Calu3 (cell line): ENCODE data around the gene SPATS2L. TPM values are rescaled to one million over a fixed set of nuclear protein-coding genes. Genes with fewer than 3 reads are reported as not detected.

Experiments
- BruUV-seq: library from RNA; stranded (reverse); fragments of 400-500 nt; replicated peaks from 2 replicates; lab custom pipeline; 2021; lab: Mats Ljungman, UMichigan
- CTCF ChIA-PET: fragments of 300-600 bp; sonication (Branson Sonifier 250); formaldehyde crosslinking; loops from one replicate; lab custom pipeline; 2022; ENCODE audit warnings: antibody characterized with exemption; lab: Charles Lee
- DNase-seq: peaks from one replicate; pipeline ENCODE4 v3.0.0; 2022
- H3K27ac Mint-ChIP-seq: one replicate; pipeline ENCODE4 v1.8.0; 2022; ENCODE audit warnings: mixed read lengths; ENCODE audit not compliant: unreplicated experiment
- H3K27me3 Mint-ChIP-seq: one replicate; pipeline ENCODE4 v1.8.0; 2022; ENCODE audit warnings: mixed read lengths; ENCODE audit not compliant: unreplicated experiment
- H3K36me3 Mint-ChIP-seq: one replicate; pipeline ENCODE4 v1.8.0; 2022; ENCODE audit warnings: mild to moderate bottlenecking, moderate library complexity, mixed read lengths; ENCODE audit not compliant: insufficient read depth, unreplicated experiment
- H3K4me1 Mint-ChIP-seq: one replicate; pipeline ENCODE4 v1.8.0; 2022; ENCODE audit warnings: mild to moderate bottlenecking, low read depth, mixed read lengths; ENCODE audit not compliant: unreplicated experiment
- H3K4me3 Mint-ChIP-seq: one replicate; pipeline ENCODE4 v1.8.0; 2022; ENCODE audit warnings: mild to moderate bottlenecking, low read depth, moderate library complexity, mixed read lengths; ENCODE audit not compliant: unreplicated experiment
- H3K9me3 Mint-ChIP-seq: one replicate; pipeline ENCODE4 v1.8.0; 2022; ENCODE audit warnings: low read depth, mixed read lengths; ENCODE audit not compliant: unreplicated experiment
- intact Hi-C: fragments of 100-400 bp; cut with micrococcal nuclease; formaldehyde crosslinking; loops from one replicate; pipeline ENCODE4 v1.10.0; 2022; ENCODE audit not compliant: unreplicated experiment
- total RNA-seq: library from RNA; stranded (reverse); gene quantifications from 2 replicates; pipeline ENCODE4 v1.2.3, GENCODE V29; 2022
- TF ChIP-seq, protein P1 (sequence below): fragments of 200-600 bp; IDR thresholded peaks from one replicate; pipeline ENCODE4 v1.8.0; 2022; ENCODE audit warnings: antibody characterized with exemption; ENCODE audit not compliant: unreplicated experiment

Gene SPATS2L
- total RNA-seq, 1 experiment from 2014 or later = 378 TPM

GRCh38 chr2:200300065-200300464 lies 6.4 kb upstream of the SPATS2L start:
- intact Hi-C loops = loop anchor here (5.0 kb wide), 3 partner anchors 43 to 248 kb away; no protein-coding TSS in a partner anchor
- H3K9me3 Mint-ChIP-seq = peaks cover 10% of the 10 kb centered on the region
- peaks cover 22% of the 10 kb centered on the region for H3K36me3 Mint-ChIP-seq
- H3K4me3 Mint-ChIP-seq = no peak overlapping the region
- no peaks in the 10 kb centered on the region for H3K27me3 Mint-ChIP-seq
- peaks cover 97% of the 10 kb centered on the region for H3K4me1 Mint-ChIP-seq
- BruUV-seq = no TSS peak
- H3K27ac Mint-ChIP-seq = peak overlapping the region; percentile 92
- CTCF ChIA-PET = interaction anchor here (1.0 kb wide), 1 partner anchor 10 kb away, joined by 3 read pairs; no protein-coding TSS in a partner anchor
- TF ChIP-seq, protein P1, sequence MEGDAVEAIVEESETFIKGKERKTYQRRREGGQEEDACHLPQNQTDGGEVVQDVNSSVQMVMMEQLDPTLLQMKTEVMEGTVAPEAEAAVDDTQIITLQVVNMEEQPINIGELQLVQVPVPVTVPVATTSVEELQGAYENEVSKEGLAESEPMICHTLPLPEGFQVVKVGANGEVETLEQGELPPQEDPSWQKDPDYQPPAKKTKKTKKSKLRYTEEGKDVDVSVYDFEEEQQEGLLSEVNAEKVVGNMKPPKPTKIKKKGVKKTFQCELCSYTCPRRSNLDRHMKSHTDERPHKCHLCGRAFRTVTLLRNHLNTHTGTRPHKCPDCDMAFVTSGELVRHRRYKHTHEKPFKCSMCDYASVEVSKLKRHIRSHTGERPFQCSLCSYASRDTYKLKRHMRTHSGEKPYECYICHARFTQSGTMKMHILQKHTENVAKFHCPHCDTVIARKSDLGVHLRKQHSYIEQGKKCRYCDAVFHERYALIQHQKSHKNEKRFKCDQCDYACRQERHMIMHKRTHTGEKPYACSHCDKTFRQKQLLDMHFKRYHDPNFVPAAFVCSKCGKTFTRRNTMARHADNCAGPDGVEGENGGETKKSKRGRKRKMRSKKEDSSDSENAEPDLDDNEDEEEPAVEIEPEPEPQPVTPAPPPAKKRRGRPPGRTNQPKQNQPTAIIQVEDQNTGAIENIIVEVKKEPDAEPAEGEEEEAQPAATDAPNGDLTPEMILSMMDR = no peak
- DNase-seq = no peak

- Mint-ChIP-seq H3K9me3 (peaks cover 10% of the 10 kb centered on the region), H3K27me3 (no peaks in the 10 kb centered on the region), H3K4me3 (no peak overlapping the region), H3K36me3 (peaks cover 27% of the 10 kb centered on the region), H3K4me1 (peaks cover 94% of the 10 kb centered on the region), H3K27ac (peak overlapping the region; percentile 92)
- DNase-seq = peak; percentile 59
- CTCF ChIA-PET = interaction anchor here (1.0 kb wide), 1 partner anchor 10 kb away, joined by 3 read pairs; no protein-coding TSS in a partner anchor
- TF ChIP-seq, protein P1 = no peak
- intact Hi-C loops = loop anchor here (5.0 kb wide), 3 partner anchors 43 to 248 kb away; no protein-coding TSS in a partner anchor
- no TSS peak for BruUV-seq
Measured at GRCh38 chr2:200300638-200301314, 5.7 kb upstream of the SPATS2L start.

DNA sequence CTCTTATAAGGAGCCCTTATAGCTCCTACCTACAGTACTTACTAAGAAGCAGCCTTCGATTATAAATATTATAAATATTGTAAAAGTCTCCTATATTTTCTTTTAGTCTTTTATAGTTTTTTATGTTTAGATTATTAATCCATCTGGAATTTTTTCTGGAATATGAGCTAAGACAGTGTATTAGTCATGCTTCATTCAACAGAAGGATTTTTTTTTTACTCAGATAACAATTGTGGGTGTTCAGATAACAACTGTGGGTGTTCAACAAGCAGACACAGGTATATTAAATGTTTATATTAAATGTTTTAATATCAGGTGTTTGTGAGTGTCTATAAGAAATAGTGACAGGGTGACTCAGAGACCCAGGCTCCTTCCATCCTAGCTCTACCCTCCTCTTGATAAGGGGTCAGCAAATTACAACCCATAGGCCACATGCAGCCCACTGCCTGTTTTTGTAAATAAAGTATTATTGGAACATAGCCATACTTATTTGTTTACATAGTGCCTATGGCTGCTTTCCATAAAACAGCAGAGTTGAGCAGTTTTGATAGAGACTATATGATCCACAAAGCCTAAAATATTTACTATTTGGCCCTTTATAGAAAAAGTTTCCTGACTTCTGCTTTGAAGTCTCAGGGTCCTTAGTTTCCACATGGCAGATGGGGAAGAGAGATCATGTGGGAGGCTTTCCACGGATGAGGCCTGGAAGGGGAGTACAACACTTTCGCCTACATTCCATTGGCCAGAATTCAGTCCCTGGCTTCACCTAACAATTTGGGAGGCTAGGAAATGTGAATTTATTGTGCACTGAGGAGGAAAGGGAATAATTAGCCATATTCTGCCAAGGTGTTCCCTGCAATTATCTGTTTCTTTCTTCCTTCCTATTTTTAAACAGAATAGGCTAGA lies 4.3 kb upstream of the SPATS2L start:
- BruUV-seq = TSS peak; percentile 91
- H3K4me3 Mint-ChIP-seq = peak overlapping the region; percentile 57
- H3K9me3 Mint-ChIP-seq = no peaks in the 10 kb centered on the region
- H3K27me3 Mint-ChIP-seq = no peaks in the 10 kb centered on the region
- no peak for DNase-seq
- H3K27ac Mint-ChIP-seq = peak overlapping the region; percentile 92
- TF ChIP-seq, protein P1 = no peak
- peaks cover 80% of the 10 kb centered on the region for H3K4me1 Mint-ChIP-seq
- CTCF ChIA-PET = interaction anchor here (0.6 to 1.3 kb wide), 4 partner anchors 18 to 317 kb away, joined by 3 to 4 read pairs (median 3); no protein-coding TSS in a partner anchor
- intact Hi-C loops = loop anchor here (5.0 kb wide), 3 partner anchors 45 to 250 kb away; no protein-coding TSS in a partner anchor
- peaks cover 38% of the 10 kb centered on the region for H3K36me3 Mint-ChIP-seq

DNA sequence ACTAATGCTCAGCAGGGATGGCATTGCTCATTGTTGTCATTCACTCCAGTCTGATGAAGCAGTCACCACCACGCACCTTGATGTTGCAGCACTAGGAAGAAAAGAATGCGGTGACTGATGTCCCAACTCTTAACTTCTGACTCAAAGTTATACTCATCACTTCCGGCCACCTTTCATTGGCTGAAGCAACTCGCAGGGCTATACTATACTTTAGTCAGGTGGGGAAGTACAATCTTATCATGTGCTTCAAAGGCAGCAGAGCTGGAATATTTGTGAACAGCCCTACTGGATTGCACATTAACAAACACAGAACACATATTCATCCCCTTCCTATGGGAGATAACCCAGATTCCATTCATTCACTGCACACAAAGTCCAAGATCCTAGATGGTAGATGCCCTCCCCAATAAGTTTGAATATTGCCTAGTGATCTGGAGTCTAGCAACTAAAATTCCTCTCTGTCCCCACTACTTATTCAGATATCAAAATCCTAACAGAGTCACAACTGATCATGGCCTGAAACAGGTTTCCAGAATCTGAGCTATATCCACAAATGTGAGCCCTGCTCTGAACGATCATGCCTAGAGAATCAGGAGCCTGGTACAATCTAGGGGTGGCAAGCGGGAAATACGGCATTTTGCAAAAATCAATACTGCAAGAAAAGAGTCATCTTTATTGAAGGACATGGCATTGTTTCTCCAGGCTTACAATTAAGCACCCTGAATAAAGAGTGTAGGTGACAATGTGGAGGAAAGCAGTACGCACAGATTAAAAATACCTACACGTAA lies 3.4 kb upstream of the SPATS2L start:
- Mint-ChIP-seq H3K4me1 (peaks cover 72% of the 10 kb centered on the region), H3K27me3 (no peaks in the 10 kb centered on the region), H3K9me3 (no peaks in the 10 kb centered on the region), H3K36me3 (peaks cover 47% of the 10 kb centered on the region), H3K4me3 (peak overlapping the region; percentile 57), H3K27ac (peak overlapping the region; percentile 92)
- CTCF ChIA-PET = interaction anchor here (0.6 to 1.3 kb wide), 5 partner anchors 17 to 331 kb away, joined by 3 to 4 read pairs (median 3); no protein-coding TSS in a partner anchor
- TF ChIP-seq, protein P1 = no peak
- DNase-seq = peak; percentile 75
- no TSS peak for BruUV-seq
- intact Hi-C loops = loop anchor here (1.0 to 5.0 kb wide), 5 partner anchors 46 to 320 kb away; no protein-coding TSS in a partner anchor
